H1 (cell line): ENCODE data around the gene RERE. TPM values are rescaled to one million over a fixed set of nuclear protein-coding genes. Genes with fewer than 3 reads are reported as not detected.

Experiments used
- CTCF ChIA-PET: fragments of 300-600 bp; sonication (Branson Sonifier 250); formaldehyde crosslinking; loops from one replicate; lab custom pipeline; 2021; ENCODE audit not compliant: partially characterized antibody; lab: Charles Lee
- POLR2A ChIA-PET: fragments of 300-600 bp; sonication (Branson Sonifier 250); formaldehyde crosslinking; loops from one replicate; lab custom pipeline; 2021; ENCODE audit warnings: inconsistent platforms; ENCODE audit not compliant: partially characterized antibody; lab: Charles Lee
- DNase-seq, 2 experiments: peaks; one replicate each; pipeline versions ENCODE4 v3.0.0 to v3.0.0-alpha.2; 2010 to 2022; ENCODE audit warnings: low spot score in 2 of 2, low read depth in 1 of 2, mixed read lengths in 1 of 2
- FAIRE-seq: peaks from 2 replicates; lab custom pipeline; 2011; peaks lifted over from hg19 to GRCh38; lab: Jason Lieb, UNC
- H2AFZ ChIP-seq: 2 replicates; pipeline ENCODE4 v1.8.1; 2012; ENCODE audit warnings: low read length, inconsistent platforms
- H2AK5ac ChIP-seq: 2 replicates; pipeline ENCODE4 v1.6.1; 2013; ENCODE audit warnings: low read depth, low read length
- H2BK120ac ChIP-seq: replicated peaks from 2 replicates; pipeline ENCODE3; 2013; ENCODE audit warnings: low read depth, low read length, inconsistent platforms
- H2BK12ac ChIP-seq: 2 replicates; pipeline ENCODE4 v1.6.1; 2013; ENCODE audit warnings: low read depth, low read length
- H2BK15ac ChIP-seq: 2 replicates; pipeline ENCODE4 v1.6.1; 2013; ENCODE audit warnings: low read length
- H2BK20ac ChIP-seq: 2 replicates; pipeline ENCODE4 v1.6.1; 2013; ENCODE audit warnings: low read length
- H2BK5ac ChIP-seq: 2 replicates; pipeline ENCODE4 v1.6.1; 2013; ENCODE audit warnings: low read depth, low read length
- H3K14ac ChIP-seq: 2 replicates; pipeline ENCODE4 v1.6.1; 2013; ENCODE audit warnings: inconsistent platforms; ENCODE audit not compliant: insufficient read length
- H3K18ac ChIP-seq: 2 replicates; pipeline ENCODE4 v1.6.1; 2013; ENCODE audit warnings: low read length; ENCODE audit errors: extremely low read depth
- H3K23ac ChIP-seq: 2 replicates; pipeline ENCODE4 v1.6.1; 2013; ENCODE audit warnings: inconsistent platforms; ENCODE audit not compliant: insufficient read length
- H3K23me2 ChIP-seq: 2 replicates; pipeline ENCODE4 v1.6.1; 2013; ENCODE audit warnings: low read depth, low read length
- H3K27ac ChIP-seq: 2 replicates; pipeline ENCODE4 v1.6.1; 2011; ENCODE audit warnings: low read depth, low read length, inconsistent platforms
- H3K27me3 ChIP-seq, 4 experiments: replicated peaks in 1 of 4; 1 replicate in 1 of 4; 2 replicates in 3 of 4; pipeline versions ENCODE4 v1.6.1 to v1.8.1; 2011 to 2013; ENCODE audit warnings: low read length in 3 of 4, mild to moderate bottlenecking in 3 of 4, inconsistent platforms in 2 of 4, mixed read lengths in 2 of 4, moderate library complexity in 1 of 4; ENCODE audit not compliant: control insufficient read depth in 3 of 4, insufficient read depth in 3 of 4; ENCODE audit errors: extremely low read depth in 1 of 4
- H3K36me3 ChIP-seq, 4 experiments: 2 replicates each; pipeline versions ENCODE4 v1.6.1 to v1.8.1; 2011 to 2013; ENCODE audit warnings: mild to moderate bottlenecking in 4 of 4, low read length in 3 of 4, moderate library complexity in 2 of 4, control low read depth in 1 of 4, inconsistent platforms in 1 of 4; ENCODE audit not compliant: insufficient read depth in 4 of 4, control insufficient read depth in 2 of 4
- H3K4ac ChIP-seq: replicated peaks from 2 replicates; pipeline ENCODE3; 2013; ENCODE audit warnings: low read length, low read depth, mixed read lengths, inconsistent platforms; ENCODE audit not compliant: insufficient read length
- H3K4me1 ChIP-seq, 4 experiments: replicated peaks in 1 of 4; 1 replicate in 1 of 4; 2 replicates in 3 of 4; pipeline versions ENCODE4 v1.6.1 to v1.8.1; 2011 to 2013; ENCODE audit warnings: low read length in 3 of 4, inconsistent platforms in 2 of 4, mixed read lengths in 1 of 4; ENCODE audit not compliant: insufficient read depth in 4 of 4, control insufficient read depth in 3 of 4
- H3K4me2 ChIP-seq, 2 experiments: 2 replicates each; pipeline versions ENCODE4 v1.6.1 to v1.8.1; 2011 to 2013; ENCODE audit warnings: low read depth in 2 of 2, low read length in 2 of 2, control low read depth in 1 of 2, inconsistent platforms in 1 of 2, mild to moderate bottlenecking in 1 of 2; ENCODE audit not compliant: insufficient read depth in 1 of 2
- H3K4me3 ChIP-seq, 4 experiments: fragments of 200-600, 300-600 bp in 1 of 4; sonication (generic), shearing (Covaris generic), sonication (Bioruptor Twin) in 1 of 4; 2 replicates each; pipeline versions ENCODE4 v1.5.1 to v1.8.1; 2011 to 2016; ENCODE audit warnings: low read length in 4 of 4, low read depth in 3 of 4, control low read depth in 2 of 4, inconsistent platforms in 2 of 4, mild to moderate bottlenecking in 2 of 4, mixed read lengths in 1 of 4, moderate library complexity in 1 of 4; ENCODE audit not compliant: insufficient read depth in 2 of 4; ENCODE audit errors: extremely low read depth in 1 of 4
- H3K56ac ChIP-seq: replicated peaks from 2 replicates; pipeline ENCODE3; 2013; ENCODE audit warnings: low read depth, mild to moderate bottlenecking, mixed read lengths, low read length, inconsistent platforms; ENCODE audit not compliant: insufficient read length
- H3K79me1 ChIP-seq: 2 replicates; pipeline ENCODE4 v1.6.1; 2013; ENCODE audit warnings: low read depth, low read length, control low read depth
- H3K79me2 ChIP-seq, 2 experiments: 2 replicates each; pipeline versions ENCODE4 v1.6.1 to v1.8.1; 2012 to 2013; ENCODE audit warnings: low read length in 2 of 2, mild to moderate bottlenecking in 2 of 2, inconsistent platforms in 1 of 2; ENCODE audit not compliant: insufficient read depth in 2 of 2, control insufficient read depth in 1 of 2
- H3K9ac ChIP-seq, 4 experiments: replicated peaks in 1 of 4; 1 replicate in 1 of 4; 2 replicates in 3 of 4; pipeline versions ENCODE4 v1.6.1 to v1.8.1; 2011 to 2013; ENCODE audit warnings: low read depth in 3 of 4, low read length in 3 of 4, control low read depth in 2 of 4, mild to moderate bottlenecking in 2 of 4, moderate library complexity in 2 of 4, inconsistent platforms in 1 of 4; ENCODE audit errors: extremely low read depth in 1 of 4
- H3K9me3 ChIP-seq, 2 experiments: 2 replicates each; pipeline versions ENCODE4 v1.6.1 to v1.8.1; 2012 to 2013; ENCODE audit warnings: mild to moderate bottlenecking in 2 of 2, moderate library complexity in 2 of 2, control low read depth in 1 of 2, inconsistent platforms in 1 of 2, low read depth in 1 of 2, low read length in 1 of 2, mixed read lengths in 1 of 2; ENCODE audit not compliant: insufficient read depth in 2 of 2
- H4K20me1 ChIP-seq, 2 experiments: replicated peaks in 1 of 2; 2 replicates each; pipeline versions ENCODE3 to v1.8.1; 2011 to 2013; ENCODE audit warnings: inconsistent platforms in 2 of 2, low read length in 2 of 2, mild to moderate bottlenecking in 1 of 2; ENCODE audit not compliant: insufficient read depth in 2 of 2, control insufficient read depth in 1 of 2
- H4K5ac ChIP-seq: 2 replicates; pipeline ENCODE4 v1.6.1; 2013; ENCODE audit warnings: low read length, low read depth, mixed read lengths, inconsistent platforms; ENCODE audit not compliant: insufficient read length
- H4K8ac ChIP-seq: 2 replicates; pipeline ENCODE4 v1.8.0; 2013; ENCODE audit warnings: mild to moderate bottlenecking, moderate library complexity, low read length, inconsistent platforms; ENCODE audit not compliant: insufficient read depth; ENCODE audit errors: extremely low read depth
- H4K91ac ChIP-seq: replicated peaks from 2 replicates; pipeline ENCODE3; 2013; ENCODE audit warnings: low read length, mixed read lengths, inconsistent platforms; ENCODE audit not compliant: insufficient read length
- CTBP2 ChIP-seq: IDR thresholded peaks from 2 replicates; pipeline ENCODE4 v1.7.0; 2011; ENCODE audit warnings: borderline replicate concordance, mild to moderate bottlenecking, moderate library complexity, mixed read lengths, low read length; ENCODE audit not compliant: insufficient read depth, insufficient read length
- EZH2 ChIP-seq: fragments of 200-600 bp; sonication (generic); IDR thresholded peaks from 2 replicates; pipeline ENCODE4 v1.7.1; 2012; ENCODE audit warnings: low read depth, mild to moderate bottlenecking, moderate library complexity, low read length, inconsistent platforms; ENCODE audit not compliant: severe bottlenecking
- POU5F1 ChIP-seq: IDR thresholded peaks from 2 replicates; pipeline ENCODE4 v1.6.1; 2011; ENCODE audit warnings: low read depth, mild to moderate bottlenecking, low read length, moderate library complexity
- WGBS, 2 experiments: shearing (Covaris generic) in 1 of 2; methylation state at CpG; one replicate each; pipeline versions ENCODE4 v1.1.6 to v1.1.7; 2013 to 2015; ENCODE audit warnings: low lambda C conversion rate in 2 of 2, mixed read lengths in 2 of 2, inconsistent platforms in 1 of 2, low coverage in 1 of 2, missing lambda C conversion rate in 1 of 2; ENCODE audit not compliant: insufficient replicate concordance in 2 of 2, insufficient coverage in 1 of 2, insufficient read length in 1 of 2; ENCODE audit errors: extremely low coverage in 1 of 2, missing lambda C conversion rate in 1 of 2; 5-methylcytosine and 5-hydroxymethylcytosine counted together
- polyA plus RNA-seq, 7 experiments: library from polyadenylated mRNA; depleted of rRNA in 3 of 7; stranded (reverse) in 5 of 7; unstranded in 2 of 7; fragments of >200 nt in 5 of 7; fragments of 200-250 nt in 2 of 7; gene quantifications; 1 replicate in 5 of 7; 2 replicates in 1 of 7; 4 replicates in 1 of 7; pipeline versions ENCODE4 v1.2.1 to v1.2.3, GENCODE V29; 2011 to 2013; ENCODE audit warnings: missing spikeins in 2 of 7, mixed read lengths in 2 of 7
- total RNA-seq: library from RNA; stranded (reverse); fragmentation: NEBNext Ultra II Directional; extraction: Animal tissue kit (Norgen Biotek cat#: 25700); gene quantifications from 2 replicates; pipeline ENCODE4 v1.2.1, GENCODE V29; 2021

The RERE gene
- total and polyA plus RNA-seq, 2 of the 8 experiments (the other 6 are each of a cell fraction or from before 2014, with no cell fraction given), result 15.3 to 142 TPM

DNA sequence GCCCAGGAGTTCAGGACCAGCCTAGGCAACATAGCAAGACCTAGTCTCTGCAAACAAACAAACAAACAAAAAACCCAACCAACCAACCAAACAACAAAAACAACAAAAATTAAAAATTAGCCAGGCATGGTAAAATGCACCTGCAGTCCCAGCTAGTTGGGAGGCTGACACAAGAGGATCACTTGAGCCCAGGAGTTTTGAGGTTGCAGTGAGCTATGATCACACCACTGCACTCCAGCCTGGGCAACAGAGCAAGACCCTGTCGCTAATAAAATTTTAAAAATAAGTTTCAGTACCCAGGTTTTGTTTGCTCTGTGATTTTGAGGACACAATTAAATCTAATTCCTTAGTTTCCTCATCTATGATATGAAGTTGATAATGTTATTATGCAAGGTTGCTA, 298.3 kb downstream of the RERE start:
- WGBS, 2 experiments, result 77% methylated on average over 1 of the region's 1 CpG; no CpG with 5 or more reads in 1 of the 2 experiments
- DNase-seq, result no peak
- no peaks in the 10 kb centered on the region for H3K27me3 ChIP-seq
- H3K4me2 ChIP-seq, result no peak overlapping the region
- no peak overlapping the region for H2AFZ ChIP-seq
- no peak overlapping the region for H3K14ac ChIP-seq
- no peak overlapping the region for H3K56ac ChIP-seq
- H2AK5ac ChIP-seq, result no peak overlapping the region
- H3K23me2 ChIP-seq, result no peaks in the 10 kb centered on the region
- no peak overlapping the region for H3K4ac ChIP-seq
- H3K27ac ChIP-seq, result no peak overlapping the region
- H4K8ac ChIP-seq, result no peak overlapping the region
- no peaks in the 10 kb centered on the region for H3K36me3 ChIP-seq
- H2BK5ac ChIP-seq, result no peak overlapping the region
- FAIRE-seq, result no peak
- no peak overlapping the region for H3K23ac ChIP-seq
- no peak overlapping the region for H4K5ac ChIP-seq
- H3K18ac ChIP-seq, result no peak overlapping the region
- H3K4me3 ChIP-seq, result no peak overlapping the region
- peaks cover 2 to 5% of the 10 kb centered on the region in 2 experiments for H4K20me1 ChIP-seq
- H3K4me1 ChIP-seq, result peaks cover 2 to 7% (median 5%) of the 10 kb centered on the region in 4 experiments; a peak in 5 of 7 replicates
- H3K79me1 ChIP-seq, result no peaks in the 10 kb centered on the region; the same call in 1 of the 2 replicates
- POLR2A ChIA-PET, result no interaction called here
- no peak overlapping the region for H4K91ac ChIP-seq
- H2BK12ac ChIP-seq, result no peak overlapping the region
- no peak overlapping the region for H2BK20ac ChIP-seq
- no peaks in the 10 kb centered on the region for H3K9me3 ChIP-seq
- no peak overlapping the region for H2BK15ac ChIP-seq
- peaks cover 0 to 63% of the 10 kb centered on the region in 2 experiments; a peak in 3 of 4 replicates for H3K79me2 ChIP-seq
- CTCF ChIA-PET, result no interaction called here
- H3K9ac ChIP-seq, result no peak overlapping the region
- H2BK120ac ChIP-seq, result no peak overlapping the region
- TF ChIP-seq CTBP2, result no peak
- no peak for TF ChIP-seq POU5F1
- no peak for TF ChIP-seq EZH2
